ENCODE measurements around the gene KDM3B. TPM values are rescaled to one million over a fixed set of nuclear protein-coding genes. Genes with fewer than 3 reads are reported as not detected.

Gene KDM3B
- total and polyA plus RNA-seq, 9 of the 15 experiments (the other 6 are each of a cell fraction or from before 2014, with no cell fraction given) = 13.8 to 62.8 (median 41.9) TPM

GRCh38 chr5:138464388-138465260 is 112.1 kb downstream of the KDM3B start (continued):
- TF ChIP-seq TSHZ1 (CRISPR knock-in tag; IDR thresholded peaks at IDR 0.05) (no peak), ZNF764 (CRISPR knock-in tag; IDR thresholded peaks at IDR 0.05; ENCODE audit: low read depth) (0 out of 2 replicates have a peak, but pooled peaks have one; percentile 19), ZNF431 (CRISPR knock-in tag; IDR thresholded peaks at IDR 0.05) (peak; percentile 60), ZNF668 (CRISPR knock-in tag; IDR thresholded peaks at IDR 0.05) (0 out of 2 replicates have a peak, but pooled peaks have one; percentile 43), KAT8 (IDR thresholded peaks at IDR 0.05; ENCODE audit: low read depth) (no peak), ETS1 (conservative IDR thresholded peaks at IDR 0.05; ENCODE audit: control insufficient read depth, low read depth, low read length) (no peak), TSC22D4 (tag; IDR thresholded peaks at IDR 0.05) (no peak), ZNF282 (CRISPR knock-in tag; IDR thresholded peaks at IDR 0.05) (no peak), RBM22 (IDR thresholded peaks at IDR 0.05; ENCODE audit: low read depth, low read length, poor library complexity, severe bottlenecking) (no peak), PCBP2 (IDR thresholded peaks at IDR 0.05; ENCODE audit: low read depth, low read length, poor library complexity, severe bottlenecking) (no peak), POLR2B (IDR thresholded peaks at IDR 0.05; ENCODE audit: low read depth, partially characterized antibody) (peak; percentile 82), SIRT6 (IDR thresholded peaks at IDR 0.05; ENCODE audit: low read depth, low read length) (no peak), ZNF263 (CRISPR knock-in tag; IDR thresholded peaks at IDR 0.05; ENCODE audit: borderline replicate concordance) (peak; percentile 99), HIVEP1 (CRISPR knock-in tag; IDR thresholded peaks at IDR 0.05) (no peak), NUFIP1 (IDR thresholded peaks at IDR 0.05; ENCODE audit: partially characterized antibody) (no peak), HNRNPK (IDR thresholded peaks at IDR 0.05; ENCODE audit: low read depth, low read length, poor library complexity, severe bottlenecking) (no peak), ZNF830 (CRISPR knock-in tag; IDR thresholded peaks at IDR 0.05) (no peak), ZNF507 (tag; conservative IDR thresholded peaks at IDR 0.05) (no peak)
- TF ChIP-seq, protein P1, sequence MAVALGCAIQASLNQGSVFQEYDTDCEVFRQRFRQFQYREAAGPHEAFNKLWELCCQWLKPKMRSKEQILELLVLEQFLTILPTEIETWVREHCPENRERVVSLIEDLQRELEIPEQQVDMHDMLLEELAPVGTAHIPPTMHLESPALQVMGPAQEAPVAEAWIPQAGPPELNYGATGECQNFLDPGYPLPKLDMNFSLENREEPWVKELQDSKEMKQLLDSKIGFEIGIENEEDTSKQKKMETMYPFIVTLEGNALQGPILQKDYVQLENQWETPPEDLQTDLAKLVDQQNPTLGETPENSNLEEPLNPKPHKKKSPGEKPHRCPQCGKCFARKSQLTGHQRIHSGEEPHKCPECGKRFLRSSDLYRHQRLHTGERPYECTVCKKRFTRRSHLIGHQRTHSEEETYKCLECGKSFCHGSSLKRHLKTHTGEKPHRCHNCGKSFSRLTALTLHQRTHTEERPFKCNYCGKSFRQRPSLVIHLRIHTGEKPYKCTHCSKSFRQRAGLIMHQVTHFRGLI (CRISPR knock-in tag; IDR thresholded peaks at IDR 0.05) = no peak
- TF ChIP-seq, protein P2, sequence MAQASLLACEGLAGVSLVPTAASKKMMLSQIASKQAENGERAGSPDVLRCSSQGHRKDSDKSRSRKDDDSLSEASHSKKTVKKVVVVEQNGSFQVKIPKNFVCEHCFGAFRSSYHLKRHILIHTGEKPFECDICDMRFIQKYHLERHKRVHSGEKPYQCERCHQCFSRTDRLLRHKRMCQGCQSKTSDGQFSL (CRISPR knock-in tag; IDR thresholded peaks at IDR 0.05) = no peak
- TF ChIP-seq, protein P2 (tag; IDR thresholded peaks at IDR 0.05) = no peak
